HCT116 (cell line): ENCODE measurements around the gene KHK. TPM values are rescaled to one million over a fixed set of nuclear protein-coding genes. Genes with fewer than 3 reads are reported as not detected.

Experiments
- ATAC-seq: fragments of 200-7000 bp; cut with Tn5 transposase; 2 replicates; pipeline ENCODE4 v1.9.1; 2020; ENCODE audit warnings: mild to moderate bottlenecking, moderate library complexity
- BruUV-seq: library from RNA; stranded (reverse); fragments of 400-500 nt; replicated peaks from 2 replicates; lab custom pipeline; 2021; lab: Mats Ljungman, UMichigan
- CTCF ChIA-PET: fragments of 300-600 bp; sonication (Branson Sonifier 250); formaldehyde crosslinking; loops from one replicate; lab custom pipeline; 2021; ENCODE audit warnings: antibody characterized with exemption; lab: Charles Lee
- POLR2A ChIA-PET: fragments of 300-600, 350-600 bp; sonication (Branson Sonifier 250); formaldehyde crosslinking; loops from one replicate; lab custom pipeline; 2021; ENCODE audit warnings: antibody characterized with exemption; lab: Charles Lee
- RAD21 ChIA-PET, 2 experiments: fragments of 300-600 bp; sonication (Branson Sonifier 250); formaldehyde crosslinking; loops; one replicate each; lab custom pipeline; 2023; ENCODE audit warnings: low total read pairs in 2 of 2; ENCODE audit not compliant: uncharacterized antibody in 2 of 2, unreplicated experiment in 2 of 2, low non-redundant PET in 1 of 2; lab: Charles Lee
- DNase-seq: peaks from one replicate; pipeline ENCODE4 v3.0.0-alpha.2; 2010; ENCODE audit warnings: low read depth, low spot score
- H2AFZ ChIP-seq: fragments of 200-600 bp; shearing (Covaris generic), sonication (generic); 2 replicates; pipeline ENCODE4 v1.6.1; 2017; ENCODE audit warnings: low read depth, mixed run types, mixed read lengths, antibody characterized with exemption, low read length; ENCODE audit not compliant: poor library complexity, severe bottlenecking
- H3K27ac ChIP-seq: 2 replicates; pipeline ENCODE4 v1.5.1; 2012; ENCODE audit warnings: low read depth, low read length
- H3K27me3 ChIP-seq: fragments of 200-600 bp; sonication (generic); 2 replicates; pipeline ENCODE4 v1.6.1; 2016; ENCODE audit warnings: mixed run types, low read length, mixed read lengths; ENCODE audit not compliant: insufficient read depth
- H3K36me3 ChIP-seq, 2 experiments: fragments of 200-500 bp in 1 of 2; fragments of 200-600 bp in 1 of 2; sonication (Bioruptor generic) in 1 of 2; sonication (generic) in 1 of 2; 2 replicates each; pipeline versions ENCODE4 v1.5.1 to v1.6.1; 2014 to 2016; ENCODE audit warnings: low read length in 2 of 2, inconsistent platforms in 1 of 2, mixed read lengths in 1 of 2, mixed run types in 1 of 2; ENCODE audit not compliant: insufficient read depth in 2 of 2, control insufficient read depth in 1 of 2
- H3K4me1 ChIP-seq, 2 experiments: fragments of 200-600 bp in 1 of 2; sonication (generic) in 1 of 2; 2 replicates each; pipeline versions ENCODE4 v1.5.1 to v1.6.1; 2012 to 2017; ENCODE audit warnings: low read length in 2 of 2, inconsistent platforms in 1 of 2, mild to moderate bottlenecking in 1 of 2, mixed read lengths in 1 of 2, mixed run types in 1 of 2, moderate library complexity in 1 of 2; ENCODE audit not compliant: insufficient read depth in 2 of 2, control insufficient read depth in 1 of 2
- H3K4me2 ChIP-seq: fragments of 200-600 bp; sonication (generic); 2 replicates; pipeline ENCODE4 v1.6.1; 2017; ENCODE audit warnings: mixed run types, low read length, mixed read lengths
- H3K4me3 ChIP-seq, 2 experiments: fragments of 200-600 bp in 1 of 2; sonication (generic) in 1 of 2; replicated peaks in 1 of 2; 2 replicates each; pipeline ENCODE4 v1.5.1; 2011 to 2016; ENCODE audit warnings: low read length in 2 of 2, control low read depth in 1 of 2, low read depth in 1 of 2, mild to moderate bottlenecking in 1 of 2, mixed read lengths in 1 of 2, mixed run types in 1 of 2
- H3K79me2 ChIP-seq: fragments of 200-600 bp; sonication (generic); 2 replicates; pipeline ENCODE4 v1.6.1; 2017; ENCODE audit warnings: mild to moderate bottlenecking, mixed run types, low read length, moderate library complexity, mixed read lengths; ENCODE audit not compliant: insufficient read depth
- H3K9ac ChIP-seq: fragments of 200-600 bp; sonication (generic); 2 replicates; pipeline ENCODE4 v1.6.1; 2016; ENCODE audit warnings: low read length, mixed read lengths
- H3K9me2 ChIP-seq: fragments of 200-600 bp; sonication (generic), shearing (Covaris generic); 2 replicates; pipeline ENCODE4 v1.6.1; 2017; ENCODE audit warnings: mixed run types, mild to moderate bottlenecking, moderate library complexity; ENCODE audit not compliant: insufficient read depth
- H3K9me3 ChIP-seq, 2 experiments: fragments of 200-500 bp in 1 of 2; fragments of 200-600 bp in 1 of 2; sonication (Bioruptor generic) in 1 of 2; sonication (generic) in 1 of 2; 2 replicates each; pipeline ENCODE4 v1.6.1; 2014 to 2017; ENCODE audit warnings: low read length in 2 of 2, mixed read lengths in 2 of 2, inconsistent platforms in 1 of 2, low read depth in 1 of 2, mild to moderate bottlenecking in 1 of 2, mixed run types in 1 of 2, moderate library complexity in 1 of 2; ENCODE audit not compliant: control insufficient read depth in 1 of 2, insufficient read depth in 1 of 2
- H4K20me1 ChIP-seq: fragments of 200-600 bp; sonication (generic), shearing (Covaris generic); 2 replicates; pipeline ENCODE4 v1.6.1; 2017; ENCODE audit warnings: mixed run types, mild to moderate bottlenecking, moderate library complexity; ENCODE audit not compliant: insufficient read depth
- ATF3 ChIP-seq: IDR thresholded peaks from 2 replicates; pipeline ENCODE4 v1.6.1; 2012
- FOSL1 ChIP-seq: IDR thresholded peaks from 2 replicates; pipeline ENCODE4 v1.6.1; 2012; ENCODE audit warnings: low read depth
- POLR2AphosphoS5 ChIP-seq: IDR thresholded peaks from 2 replicates; pipeline ENCODE4 v1.6.1; 2011; ENCODE audit warnings: mild to moderate bottlenecking, low read depth, low read length, moderate library complexity
- REST ChIP-seq: IDR thresholded peaks from 2 replicates; pipeline ENCODE4 v1.6.1; 2012; ENCODE audit warnings: low read depth
- SIN3A ChIP-seq: IDR thresholded peaks from 2 replicates; pipeline ENCODE4 v1.6.1; 2012; ENCODE audit warnings: low read depth
- SRF ChIP-seq: IDR thresholded peaks from 2 replicates; pipeline ENCODE4 v1.6.1; 2012; ENCODE audit warnings: low read depth
- ZFX ChIP-seq: fragments of 450-650 bp; IDR thresholded peaks from 2 replicates; pipeline ENCODE4 v1.6.1; 2017
- intact Hi-C: fragments of 100-400 bp; cut with micrococcal nuclease; formaldehyde crosslinking; loops from 2 replicates; pipeline ENCODE4 v1.10.0; 2022
- total RNA-seq: library from RNA; stranded (reverse); gene quantifications from one replicate; pipeline ENCODE4 v1.2.1, GENCODE V29; 2021; ENCODE audit not compliant: unreplicated experiment

Gene KHK
- total RNA-seq, 1 experiment from 2014 or later = 6.7 TPM

GRCh38 chr2:27067385-27067784 is 19.2 kb upstream of the KHK start:
- H3K9me3 ChIP-seq = no peaks in the 10 kb centered on the region
- H3K4me1 ChIP-seq = peaks cover 7 to 17% of the 10 kb centered on the region in 2 experiments
- no peaks in the 10 kb centered on the region for H3K9me2 ChIP-seq
- H2AFZ ChIP-seq = no peak overlapping the region
- no peaks in the 10 kb centered on the region for H3K27me3 ChIP-seq
- no peak overlapping the region for H3K4me2 ChIP-seq
- H3K79me2 ChIP-seq = peaks cover 33% of the 10 kb centered on the region
- ChIA-PET POLR2A (interaction anchor here (0.6 to 1.0 kb wide), 3 partner anchors 9 to 45 kb away, joined by 3 read pairs; no protein-coding TSS in a partner anchor), CTCF (no interaction called here)
- H4K20me1 ChIP-seq = no peaks in the 10 kb centered on the region
- H3K9ac ChIP-seq = no peak overlapping the region
- no peak overlapping the region for H3K4me3 ChIP-seq
- H3K36me3 ChIP-seq = peaks cover 16 to 17% of the 10 kb centered on the region in 2 experiments; a peak in 3 of 4 replicates
- BruUV-seq = no TSS peak
- no peak overlapping the region for H3K27ac ChIP-seq
- ATAC-seq = no peak
- TF ChIP-seq ATF3 = no peak
- no peak for TF ChIP-seq SRF
- TF ChIP-seq ZFX = no peak
- TF ChIP-seq, all 23 proteins: peak for 0
- intact Hi-C loops = no loop called here
- DNase-seq = no peak
- RAD21 ChIA-PET = no interaction called here

GRCh38 chr2:27069436-27069835 is 17.1 kb upstream of the KHK start:
- CTCF ChIA-PET = no interaction called here
- H3K9ac ChIP-seq = no peak overlapping the region

More at GRCh38 chr2:27069436-27069835, 17.1 kb upstream of the KHK start:
- no peak overlapping the region for H2AFZ ChIP-seq
- TF ChIP-seq FOSL1 (no peak), SIN3A (no peak), REST (no peak), POLR2AphosphoS5 (no peak), ZFX (no peak)
- H3K79me2 ChIP-seq = peaks cover 33% of the 10 kb centered on the region
- peak overlapping the region; percentile 89 for H3K4me2 ChIP-seq
- peaks cover 16 to 17% of the 10 kb centered on the region in 2 experiments; a peak in 3 of 4 replicates for H3K36me3 ChIP-seq
- peaks cover 7 to 18% of the 10 kb centered on the region in 2 experiments for H3K4me1 ChIP-seq
- no peaks in the 10 kb centered on the region for H3K9me2 ChIP-seq
- H4K20me1 ChIP-seq = no peaks in the 10 kb centered on the region
- no TSS peak for BruUV-seq
- ATAC-seq = no peak
- intact Hi-C loops = no loop called here
- ChIA-PET POLR2A (no interaction called here), RAD21 (no interaction called here)
- H3K27ac ChIP-seq = no peak overlapping the region
- no peaks in the 10 kb centered on the region for H3K9me3 ChIP-seq
- H3K4me3 ChIP-seq = no peak overlapping the region
- H3K27me3 ChIP-seq = no peaks in the 10 kb centered on the region
- no peak for DNase-seq
